B cell (primary cell): ENCODE data around the gene COL13A1. TPM values are rescaled to one million over a fixed set of nuclear protein-coding genes. Genes with fewer than 3 reads are reported as not detected.

Source experiments
- ATAC-seq: fragments of 200-7000 bp; cut with Tn5 transposase; one replicate; pipeline ENCODE4 v1.10.0; 2021; ENCODE audit warnings: low read depth, mild to moderate bottlenecking, moderate number of reproducible peaks, moderate library complexity
- CTCF ChIA-PET: fragments of 350-600 bp; sonication (Branson Sonifier 250); formaldehyde crosslinking; loops from one replicate; lab custom pipeline; 2021; ENCODE audit warnings: antibody characterized with exemption, inconsistent platforms; lab: Charles Lee
- POLR2A ChIA-PET: fragments of 350-600 bp; sonication (Branson Sonifier 250); formaldehyde crosslinking; loops from one replicate; lab custom pipeline; 2021; ENCODE audit warnings: antibody characterized with exemption; lab: Charles Lee
- DNase-seq: peaks from one replicate; pipeline ENCODE4 v3.0.0; 2013
- H2AFZ ChIP-seq: 2 replicates; pipeline ENCODE4 v1.6.1; 2012; ENCODE audit warnings: mild to moderate bottlenecking, low read depth, low read length; ENCODE audit not compliant: insufficient read depth, poor library complexity, severe bottlenecking
- H3K27ac ChIP-seq, 2 donors: 1 replicate in 1 of 2; 2 replicates in 1 of 2; pipeline ENCODE4 v1.5.1; 2012 to 2013; ENCODE audit warnings: low read length in 2 of 2, mild to moderate bottlenecking in 2 of 2, moderate library complexity in 1 of 2
- H3K27me3 ChIP-seq, 4 experiments: fragments of 200-600 bp in 1 of 4; sonication (generic) in 1 of 4; replicated peaks in 1 of 4; 1 replicate in 2 of 4; 2 replicates in 2 of 4; pipeline versions ENCODE4 v1.6.1 to v1.7.0; 2013 to 2016; ENCODE audit warnings: low read length in 3 of 4, mild to moderate bottlenecking in 2 of 4, mixed read lengths in 1 of 4, moderate library complexity in 1 of 4; ENCODE audit not compliant: insufficient read depth in 4 of 4, control insufficient read depth in 3 of 4; ENCODE audit errors: control extremely low read depth in 1 of 4
- H3K36me3 ChIP-seq, 2 experiments: replicated peaks in 1 of 2; 1 replicate in 1 of 2; 2 replicates in 1 of 2; pipeline versions ENCODE4 v1.6.1 to v1.7.1; 2013; ENCODE audit warnings: low read length in 1 of 2; ENCODE audit not compliant: insufficient read depth in 2 of 2, control insufficient read depth in 1 of 2; ENCODE audit errors: control extremely low read depth in 1 of 2, extremely low read depth in 1 of 2
- H3K4me1 ChIP-seq, 2 donors: fragments of 200-600 bp in 1 of 2; sonication (generic) in 1 of 2; 1 replicate in 1 of 2; 2 replicates in 1 of 2; pipeline versions ENCODE4 v1.5.1 to v1.6.1; 2013 to 2017; ENCODE audit warnings: low read length in 2 of 2; ENCODE audit not compliant: control insufficient read depth in 2 of 2, insufficient read depth in 2 of 2
- H3K4me2 ChIP-seq: replicated peaks from 2 replicates; pipeline ENCODE3; 2012; ENCODE audit warnings: mild to moderate bottlenecking, low read depth, low read length; ENCODE audit not compliant: poor library complexity, severe bottlenecking
- H3K4me3 ChIP-seq, 5 experiments: fragments of 200-600 bp in 1 of 5; sonication (generic) in 1 of 5; 1 replicate in 3 of 5; 2 replicates in 2 of 5; pipeline versions ENCODE4 v1.5.1 to v1.7.0; 2011 to 2016; ENCODE audit warnings: low read length in 4 of 5, mild to moderate bottlenecking in 4 of 5, low read depth in 2 of 5, control low read depth in 1 of 5, moderate library complexity in 1 of 5; ENCODE audit not compliant: insufficient read depth in 1 of 5; ENCODE audit errors: control extremely low read depth in 1 of 5, extremely low read depth in 1 of 5
- H3K79me2 ChIP-seq: fragments of 200-600 bp; sonication (generic); one replicate; pipeline ENCODE4 v1.6.0; 2016; ENCODE audit warnings: low read length; ENCODE audit not compliant: control insufficient read depth, insufficient read depth
- H3K9ac ChIP-seq: fragments of 200-600 bp; sonication (generic); 2 replicates; pipeline ENCODE4 v1.6.1; 2017; ENCODE audit warnings: mild to moderate bottlenecking, low read length, moderate library complexity
- H3K9me3 ChIP-seq, 3 donors: one replicate each; pipeline versions ENCODE4 v1.6.1 to v1.7.1; 2013; ENCODE audit warnings: low read length in 2 of 3; ENCODE audit not compliant: control insufficient read depth in 2 of 3, insufficient read depth in 1 of 3; ENCODE audit errors: control extremely low read depth in 1 of 3
- H4K20me1 ChIP-seq: 2 replicates; pipeline ENCODE4 v1.6.0; 2012; ENCODE audit warnings: mild to moderate bottlenecking, low read length; ENCODE audit not compliant: insufficient read depth, control insufficient read depth, poor library complexity, severe bottlenecking
- H3K27ac Mint-ChIP-seq: one replicate; pipeline ENCODE4 v1.8.0; 2021; ENCODE audit warnings: mixed read lengths
- H3K27me3 Mint-ChIP-seq: one replicate; pipeline ENCODE4 v1.8.0; 2021; ENCODE audit warnings: mixed read lengths
- H3K4me1 Mint-ChIP-seq: one replicate; pipeline ENCODE4 v1.8.0; 2021; ENCODE audit warnings: mixed read lengths
- H3K4me3 Mint-ChIP-seq: one replicate; pipeline ENCODE4 v1.8.0; 2021; ENCODE audit warnings: mixed read lengths
- H3K9me3 Mint-ChIP-seq: one replicate; pipeline ENCODE4 v1.8.0; 2022; ENCODE audit warnings: mixed read lengths; ENCODE audit not compliant: insufficient read depth
- CTCF ChIP-seq: fragments of 200-600 bp; IDR thresholded peaks from one replicate; pipeline ENCODE4 v1.8.0; 2022; ENCODE audit warnings: antibody characterized with exemption, mild to moderate bottlenecking
- EZH2 ChIP-seq: IDR thresholded peaks from 2 replicates; pipeline ENCODE4 v1.6.1; 2012; ENCODE audit warnings: borderline replicate concordance, low read depth, mild to moderate bottlenecking, moderate library complexity, low read length; ENCODE audit not compliant: insufficient read depth, poor library complexity, severe bottlenecking
- WGBS: methylation state at CpG from one replicate; pipeline ENCODE4 v1.1.5; 2013; ENCODE audit warnings: missing lambda C conversion rate; ENCODE audit not compliant: insufficient coverage; 5-methylcytosine and 5-hydroxymethylcytosine counted together
- intact Hi-C: fragments of 100-400 bp; cut with micrococcal nuclease; formaldehyde crosslinking; loops from one replicate; pipeline ENCODE4 v1.10.0; 2022
- polyA minus RNA-seq: library from RNA; depleted of rRNA, polyadenylated mRNA; stranded (reverse); fragments of >200 nt; gene quantifications from 2 replicates; pipeline ENCODE4 v1.2.3, GENCODE V29; 2012
- polyA plus RNA-seq: library from polyadenylated mRNA; depleted of rRNA; stranded (reverse); fragments of >200 nt; gene quantifications from 2 replicates; pipeline ENCODE4 v1.2.3, GENCODE V29; 2012
- total RNA-seq, 2 donors: library from RNA; stranded (reverse); fragments of 120-200 nt in 1 of 2; gene quantifications; 1 replicate in 1 of 2; 2 replicates in 1 of 2; pipeline versions ENCODE4 v1.2.3 to v1.2.4, GENCODE V29; 2013 to 2022

Gene COL13A1
- total RNA-seq (not detected in 2 replicates), polyA plus RNA-seq (not detected in 2 replicates), polyA minus RNA-seq (not detected in 2 replicates)
- total RNA-seq (2013): 0.35 TPM

- WGBS: 3% methylated on average over 35 of the region's 58 CpGs
These were observed at the start of gene COL13A1 for GRCh38 chr10:69801434-69802315. Gene COL13A1 (plus strand): TSS chr10:69801906. CDS start chr10:69802424, 518 bp downstream.

More at GRCh38 chr10:69801434-69802315, at the start of gene COL13A1:
- Mint-ChIP-seq H3K4me3 (no peak within 1 kb of the TSS), H3K27ac (no peak within 1 kb of the TSS), H3K4me1 (peaks cover 6% of the 10 kb centered on the region), H3K27me3 (peaks cover 56% of the 10 kb centered on the region), H3K9me3 (no peaks in the 10 kb centered on the region)
- DNase-seq (no peak), ATAC-seq (no peak)
- Histone ChIP-seq H3K4me1 (peaks cover 5% of the 10 kb centered on the region in 2 donors), H4K20me1 (no peaks in the 10 kb centered on the region), H3K4me2 (no peak within 1 kb of the TSS), H3K9ac (no peak within 1 kb of the TSS), H3K9me3 (peaks cover 0 to 3% (median 0%) of the 10 kb centered on the region in 3 donors), H3K27ac (no peak within 1 kb of the TSS), H2AFZ (peak within 1 kb of the TSS; percentile 22), H3K79me2 (no peaks in the 10 kb centered on the region), H3K4me3 (no peak within 1 kb of the TSS), H3K36me3 (no peaks in the 10 kb centered on the region), H3K27me3 (peaks cover 0 to 52% (median 12%) of the 10 kb centered on the region in 4 experiments)
- ChIA-PET POLR2A (no interaction called here), CTCF (interaction anchor here (0.6 kb wide), 1 partner anchor 1649 kb away, joined by 3 read pairs; no protein-coding TSS in a partner anchor)
- TF ChIP-seq CTCF (no peak), EZH2 (no peak)
- intact Hi-C loops: no loop called here
